ENCODE measurements around the gene HAGHL. TPM values are rescaled to one million over a fixed set of nuclear protein-coding genes. Genes with fewer than 3 reads are reported as not detected.
"Not testable (repeated sequence)": the region's sequence is repeated elsewhere in the genome, so short reads cannot be mapped to it uniquely, and the experiment has no call there.

The HAGHL gene
- total RNA-seq, 1 donor from 2014 or later: 5.9 TPM

GRCh38 chr16:751152-752006 lies 24.5 kb downstream of the HAGHL start:
- intact Hi-C loops (cut with micrococcal nuclease): no loop called here

- intact Hi-C loops (cut with micrococcal nuclease): no loop called here
These were observed 25.1 kb downstream of the HAGHL start for GRCh38 chr16:752007-752312.

DNA sequence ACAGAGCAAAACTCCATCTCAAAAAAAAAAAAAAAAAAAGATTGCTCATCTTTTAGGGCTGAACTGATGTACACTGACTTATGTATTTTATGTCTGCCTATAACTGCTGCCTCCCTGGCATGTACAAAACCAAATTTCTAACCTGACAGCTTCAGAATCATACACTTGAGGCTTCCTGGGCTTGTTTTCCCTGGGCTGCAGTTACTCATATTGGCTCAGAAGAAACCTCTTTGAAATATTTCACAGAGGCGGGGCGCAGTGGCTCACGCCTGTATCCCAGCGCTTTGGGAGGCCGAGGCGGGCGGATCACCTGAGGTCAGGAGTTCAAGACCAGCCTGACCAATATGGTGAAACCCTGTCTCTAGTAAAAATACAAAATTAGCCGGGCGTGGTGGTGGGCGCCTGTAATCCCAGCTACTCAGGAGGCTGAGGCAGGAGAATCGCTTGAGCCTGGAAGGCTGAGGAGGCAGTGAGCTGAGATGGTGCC lies 27.3 kb downstream of the HAGHL start:
- intact Hi-C loops (cut with micrococcal nuclease): not testable (repeated sequence)

DNA sequence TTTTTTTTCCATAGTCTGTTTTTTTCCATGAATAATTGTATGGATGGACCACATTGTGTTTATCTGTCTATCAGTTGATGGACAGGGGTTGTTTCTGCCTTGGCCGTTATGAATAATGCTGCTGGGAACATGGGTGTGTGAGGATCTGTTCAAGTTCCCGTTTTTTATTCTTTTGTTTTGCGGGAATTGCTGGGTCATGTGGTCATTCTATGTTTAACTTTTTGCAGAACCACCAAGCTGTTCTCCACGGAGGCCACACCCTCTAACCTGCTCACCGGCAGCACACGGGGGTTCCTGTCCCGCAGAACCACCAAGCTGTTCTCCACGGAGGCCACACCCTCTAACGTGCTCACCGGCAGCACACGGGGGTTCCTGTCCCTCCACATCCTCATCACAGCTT lies 27.8 kb downstream of the HAGHL start:
- intact Hi-C loops (cut with micrococcal nuclease): no loop called here

GRCh38 chr16:756428-756827 lies 29.5 kb downstream of the HAGHL start:
- intact Hi-C loops (cut with micrococcal nuclease): no loop called here

DNA sequence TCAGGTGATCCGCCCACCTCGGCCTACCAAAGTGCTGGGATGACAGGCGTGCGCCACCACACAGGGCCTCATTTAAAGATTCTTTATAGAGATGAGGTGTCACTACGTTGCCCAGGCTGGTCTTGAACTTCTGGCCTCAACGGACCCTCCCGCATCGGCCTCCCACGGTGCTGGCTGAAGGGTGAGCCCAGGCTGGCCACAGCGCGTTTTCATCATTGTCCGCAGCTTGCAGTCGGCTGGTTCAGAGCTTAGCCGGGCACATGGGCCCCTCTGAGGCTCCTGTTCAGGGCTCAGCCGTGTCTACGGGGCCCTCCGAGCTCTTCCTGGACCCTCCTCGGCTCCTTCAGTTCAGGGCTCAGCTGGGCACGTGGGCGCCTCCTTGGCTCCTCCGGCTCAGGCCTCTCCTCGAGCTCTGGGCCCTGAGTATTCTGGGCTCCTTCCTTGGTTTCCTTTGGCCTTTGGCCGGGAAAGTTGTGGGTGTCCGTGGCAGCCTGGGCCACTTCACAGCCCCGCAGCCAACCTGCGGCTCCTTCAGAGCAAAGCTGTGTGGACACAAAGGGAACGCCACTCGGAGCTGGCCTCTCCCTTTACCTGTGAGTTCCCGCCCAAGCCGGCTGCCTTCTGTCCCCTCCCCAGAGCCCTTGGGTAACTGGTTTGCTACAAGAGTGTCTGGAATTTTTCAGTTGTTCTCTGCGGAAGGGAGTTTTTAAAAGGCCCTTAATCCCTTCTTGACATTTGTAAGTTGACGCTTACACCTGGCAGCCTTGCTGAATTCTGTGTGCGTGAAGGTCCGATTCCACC lies 32.4 kb downstream of the HAGHL start:
- intact Hi-C loops (cut with micrococcal nuclease): no loop called here

DNA sequence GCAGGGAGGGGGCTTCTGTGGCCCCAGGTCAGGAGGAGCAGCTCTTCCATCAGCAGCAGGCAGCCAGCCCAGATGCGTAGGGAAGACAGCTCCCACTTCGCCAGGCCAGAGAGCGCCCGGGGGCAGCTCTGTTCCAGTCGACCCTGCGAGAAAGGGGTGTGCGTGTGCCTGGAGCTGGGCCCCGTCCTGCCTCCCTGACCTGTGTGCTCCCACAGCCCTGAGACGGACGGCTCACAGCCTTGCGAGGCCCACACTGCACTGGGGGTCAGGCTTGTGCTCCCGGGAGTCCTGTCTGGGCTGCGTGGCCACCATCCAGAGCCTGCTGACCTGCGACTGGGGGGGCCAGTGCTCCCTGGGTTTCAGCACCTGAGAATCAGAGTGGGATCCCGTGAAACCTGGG lies 33.2 kb downstream of the HAGHL start:
- intact Hi-C loops (cut with micrococcal nuclease): no loop called here

- intact Hi-C loops (cut with micrococcal nuclease): no loop called here
These were observed 33.8 kb downstream of the HAGHL start, which contains the start of gene MSLN for GRCh38 chr16:760545-761343. Gene MSLN (plus strand): TSS chr16:760734. CDS start chr16:762681, 1,947 bp downstream.

DNA sequence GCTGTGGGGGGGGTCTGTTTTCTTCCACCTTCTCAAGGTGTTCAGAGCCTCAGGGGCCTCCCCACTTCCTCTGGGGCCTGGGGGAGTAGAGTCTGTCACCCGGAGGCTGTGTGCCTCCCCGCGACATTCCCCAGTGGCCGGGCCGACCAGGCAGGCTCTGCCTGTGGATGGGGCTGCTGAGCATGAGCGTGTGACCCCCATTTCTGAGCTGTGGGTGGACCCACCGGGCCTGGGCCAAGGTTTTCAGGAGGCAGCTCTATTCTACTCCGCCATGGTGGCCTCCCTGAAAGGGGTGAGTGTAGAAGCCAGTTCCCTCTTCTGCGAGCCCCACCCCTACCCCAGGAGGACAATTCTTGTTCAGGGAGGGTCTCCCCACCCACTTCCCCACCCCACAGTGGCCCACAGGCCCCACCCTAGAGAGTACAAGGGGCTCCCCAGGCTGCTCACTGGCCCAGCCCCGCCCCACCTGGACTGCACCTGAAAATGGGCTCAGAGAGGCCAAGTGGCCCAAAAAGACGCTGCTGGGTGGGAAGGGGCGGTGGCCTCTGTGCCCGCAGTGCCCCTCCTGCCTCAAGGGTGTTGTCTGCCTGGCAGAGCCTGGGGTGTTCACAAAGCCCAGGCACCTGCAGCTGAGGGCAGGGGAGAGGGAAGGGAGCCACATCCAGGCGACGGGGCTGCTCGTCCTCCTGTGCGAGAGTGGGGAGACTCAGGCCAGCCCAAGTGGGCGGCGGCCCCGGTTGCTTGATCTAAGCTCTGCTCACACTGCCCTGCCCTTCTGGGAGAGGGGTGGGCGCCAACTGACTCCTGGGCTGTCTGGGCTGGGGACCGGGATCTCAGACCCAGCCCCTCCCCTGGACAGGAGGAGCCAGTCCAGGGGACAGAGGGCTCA lies 35.0 kb downstream of the HAGHL start:
- intact Hi-C loops (cut with micrococcal nuclease): no loop called here

DNA sequence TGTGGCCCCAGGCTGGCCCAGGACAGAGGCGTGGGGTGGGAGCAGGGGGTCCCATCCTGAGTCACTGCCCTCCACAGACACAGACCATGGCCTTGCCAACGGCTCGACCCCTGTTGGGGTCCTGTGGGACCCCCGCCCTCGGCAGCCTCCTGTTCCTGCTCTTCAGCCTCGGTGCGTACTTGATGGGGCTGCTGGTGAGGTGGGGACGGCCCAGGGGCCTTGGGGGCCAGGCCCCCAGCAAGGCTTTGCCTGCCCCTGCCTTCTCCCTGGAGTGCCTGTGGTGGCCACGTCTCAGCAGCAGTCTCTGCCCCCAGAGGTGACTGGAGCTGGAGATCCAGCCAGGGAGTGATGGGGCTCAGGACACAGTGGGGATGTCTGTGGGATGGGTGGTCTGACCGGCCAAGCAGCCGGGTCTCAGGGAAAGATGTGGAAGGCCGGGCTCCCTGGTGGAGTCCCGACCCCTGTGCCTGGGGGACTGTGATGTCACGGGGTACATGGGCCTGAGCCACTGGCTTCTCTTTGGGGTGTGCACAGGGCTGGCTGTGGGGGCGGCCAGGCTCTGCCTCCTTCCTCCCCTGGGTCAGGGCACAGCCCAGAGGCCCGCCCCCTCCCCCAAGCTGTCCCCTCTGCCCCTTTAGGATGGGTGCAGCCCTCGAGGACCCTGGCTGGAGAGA lies 35.8 kb downstream of the HAGHL start:
- intact Hi-C loops (cut with micrococcal nuclease): no loop called here

DNA sequence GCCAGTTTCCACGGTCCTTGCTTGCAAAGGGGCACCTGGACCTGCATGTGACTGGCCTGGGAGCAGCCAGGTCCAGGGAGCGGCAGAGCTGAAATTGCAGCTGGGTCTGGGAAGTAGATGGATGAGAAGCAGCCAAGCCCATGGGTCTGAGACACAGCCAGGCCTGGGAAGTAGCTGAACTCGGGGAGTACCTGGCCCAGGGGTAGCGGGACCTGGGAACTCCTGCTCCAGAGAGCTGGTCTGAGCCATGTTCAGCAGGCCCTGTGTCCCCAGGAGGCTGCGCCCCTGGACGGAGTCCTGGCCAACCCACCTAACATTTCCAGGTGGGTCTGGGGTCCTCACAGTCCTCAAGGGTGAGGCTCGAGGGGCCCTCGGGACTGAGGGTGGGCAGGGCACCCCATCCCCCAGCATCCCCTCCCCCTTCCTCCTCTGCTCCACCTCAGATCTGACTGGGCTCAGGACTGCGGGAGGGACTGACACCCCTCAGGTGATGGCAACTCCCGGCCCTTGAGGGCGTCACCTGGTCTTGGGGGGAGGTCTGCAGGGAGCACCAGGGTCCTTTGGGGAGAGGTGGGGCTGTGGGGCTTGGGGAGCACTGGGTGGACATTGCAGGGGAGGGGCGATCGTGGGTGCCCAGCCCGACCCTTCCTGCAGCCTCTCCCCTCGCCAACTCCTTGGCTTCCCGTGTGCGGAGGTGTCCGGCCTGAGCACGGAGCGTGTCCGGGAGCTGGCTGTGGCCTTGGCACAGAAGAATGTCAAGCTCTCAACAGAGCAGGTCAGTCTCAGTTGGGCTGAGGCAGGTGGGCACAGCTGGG lies 36.7 kb downstream of the HAGHL start:
- intact Hi-C loops (cut with micrococcal nuclease): no loop called here

GRCh38 chr16:764184-764750 lies 37.4 kb downstream of the HAGHL start:
- intact Hi-C loops (cut with micrococcal nuclease): no loop called here

DNA sequence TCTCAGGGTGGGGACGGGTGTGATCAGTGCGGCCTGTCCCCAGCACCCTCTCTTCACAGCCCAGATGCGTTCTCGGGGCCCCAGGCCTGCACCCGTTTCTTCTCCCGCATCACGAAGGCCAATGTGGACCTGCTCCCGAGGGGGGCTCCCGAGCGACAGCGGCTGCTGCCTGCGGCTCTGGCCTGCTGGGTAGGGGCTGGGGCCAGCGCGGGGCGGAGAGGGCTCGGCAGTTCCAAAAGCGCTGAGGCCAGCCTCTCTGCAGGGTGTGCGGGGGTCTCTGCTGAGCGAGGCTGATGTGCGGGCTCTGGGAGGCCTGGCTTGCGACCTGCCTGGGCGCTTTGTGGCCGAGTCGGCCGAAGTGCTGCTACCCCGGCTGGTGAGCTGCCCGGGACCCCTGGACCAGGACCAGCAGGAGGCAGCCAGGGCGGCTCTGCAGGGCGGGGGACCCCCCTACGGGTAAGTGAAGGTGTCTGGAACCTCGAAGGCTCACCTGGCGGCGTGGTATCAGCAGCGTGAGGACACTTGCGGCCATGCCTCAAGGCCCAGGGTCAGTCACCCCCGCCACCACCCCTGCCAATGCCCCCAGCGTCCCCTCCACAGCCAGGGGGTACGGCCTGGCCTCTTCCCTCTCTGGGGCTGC lies 38.1 kb downstream of the HAGHL start:
- intact Hi-C loops (cut with micrococcal nuclease): no loop called here

DNA sequence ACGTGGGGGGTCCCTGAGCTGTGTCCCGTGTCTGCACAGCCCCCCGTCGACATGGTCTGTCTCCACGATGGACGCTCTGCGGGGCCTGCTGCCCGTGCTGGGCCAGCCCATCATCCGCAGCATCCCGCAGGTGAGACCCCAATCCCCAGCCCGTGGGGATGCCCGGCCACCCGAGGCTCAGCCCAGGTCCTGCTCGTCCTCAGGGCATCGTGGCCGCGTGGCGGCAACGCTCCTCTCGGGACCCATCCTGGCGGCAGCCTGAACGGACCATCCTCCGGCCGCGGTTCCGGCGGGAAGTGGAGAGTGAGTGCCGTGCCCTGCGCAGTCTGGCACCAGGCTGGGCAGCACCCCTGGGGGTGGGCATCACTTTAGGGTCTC lies 38.6 kb downstream of the HAGHL start:
- intact Hi-C loops (cut with micrococcal nuclease): no loop called here

- intact Hi-C loops (cut with micrococcal nuclease): no loop called here
These were observed 39.3 kb downstream of the HAGHL start for GRCh38 chr16:766008-766819.

GRCh38 chr16:766820-767640 lies 40.1 kb downstream of the HAGHL start:
- intact Hi-C loops (cut with micrococcal nuclease): no loop called here
